ENCODE measurements around the gene CNOT8. TPM values are rescaled to one million over a fixed set of nuclear protein-coding genes. Genes with fewer than 3 reads are reported as not detected.

Gene CNOT8
- total RNA-seq, 1 experiment from 2014 or later = 72.3 TPM

- no peaks in the 10 kb centered on the region for H3K9me3 ChIP-seq (ENCODE audit: insufficient read depth, low read depth)
- DNase-seq = no peak
- ChIA-PET CTCF (no interaction called here), POLR2A (ENCODE audit: unreplicated experiment) (no interaction called here)
- BruUV-seq (replicated peaks) = no TSS peak
- H3K9me2 ChIP-seq (ENCODE audit: insufficient read depth) = no peaks in the 10 kb centered on the region
- H2AFZ ChIP-seq = no peak overlapping the region
- peaks cover 18% of the 10 kb centered on the region for H3K4me1 ChIP-seq (replicated peaks; ENCODE audit: insufficient read depth)
- no peaks in the 10 kb centered on the region for H3K27me3 ChIP-seq (ENCODE audit: insufficient read depth, low read depth)
- peaks cover 14% of the 10 kb centered on the region for H3F3A ChIP-seq (ENCODE audit: insufficient read depth, low read depth)
- peaks cover 42% of the 10 kb centered on the region for H3K36me3 ChIP-seq (ENCODE audit: low read depth)
- H3K79me2 ChIP-seq (ENCODE audit: low read depth) = peaks cover 56% of the 10 kb centered on the region
- no peak overlapping the region for H3K4me2 ChIP-seq
- intact Hi-C loops (cut with micrococcal nuclease; ENCODE audit: unreplicated experiment) = no loop called here
- no peak overlapping the region for H3K27ac ChIP-seq
- H4K20me1 ChIP-seq (ENCODE audit: insufficient read depth) = peaks cover 39% of the 10 kb centered on the region; the same call in 1 of the 2 replicates
- H3K4me3 ChIP-seq = no peak overlapping the region
- no peak for TF ChIP-seq EZH2 (IDR thresholded peaks at IDR 0.05; ENCODE audit: low read depth)
- TF ChIP-seq CTCF (conservative IDR thresholded peaks at IDR 0.05) = no peak
These were observed 4.3 kb downstream of the CNOT8 start for GRCh38 chr5:154862766-154863165.

- Histone ChIP-seq H3K9me2 (ENCODE audit: insufficient read depth) (no peaks in the 10 kb centered on the region), H4K20me1 (ENCODE audit: insufficient read depth) (peaks cover 39% of the 10 kb centered on the region; the same call in 1 of the 2 replicates), H3K4me1 (replicated peaks; ENCODE audit: insufficient read depth) (peaks cover 18% of the 10 kb centered on the region), H3K36me3 (ENCODE audit: low read depth) (peaks cover 42% of the 10 kb centered on the region), H3F3A (ENCODE audit: insufficient read depth, low read depth) (peaks cover 13% of the 10 kb centered on the region), H3K27ac (no peak overlapping the region), H3K79me2 (ENCODE audit: low read depth) (peaks cover 56% of the 10 kb centered on the region), H3K27me3 (ENCODE audit: insufficient read depth, low read depth) (no peaks in the 10 kb centered on the region), H3K9me3 (ENCODE audit: insufficient read depth, low read depth) (no peaks in the 10 kb centered on the region), H2AFZ (no peak overlapping the region), H3K4me2 (no peak overlapping the region), H3K4me3 (no peak overlapping the region)
- no peak for DNase-seq
- ChIA-PET POLR2A (ENCODE audit: unreplicated experiment) (no interaction called here), CTCF (no interaction called here)
- TF ChIP-seq CTCF (conservative IDR thresholded peaks at IDR 0.05) (no peak), EZH2 (IDR thresholded peaks at IDR 0.05; ENCODE audit: low read depth) (no peak)
- intact Hi-C loops (cut with micrococcal nuclease; ENCODE audit: unreplicated experiment) = no loop called here
- BruUV-seq (replicated peaks) = no TSS peak
These were observed 5.1 kb downstream of the CNOT8 start for GRCh38 chr5:154863291-154864080.

GRCh38 chr5:154865466-154866184 is 7.2 kb downstream of the CNOT8 start:
- CTCF ChIA-PET = no interaction called here
- H3F3A ChIP-seq (ENCODE audit: insufficient read depth, low read depth) = no peaks in the 10 kb centered on the region
- peaks cover 35% of the 10 kb centered on the region for H3K79me2 ChIP-seq (ENCODE audit: low read depth)
- H3K27me3 ChIP-seq (ENCODE audit: insufficient read depth, low read depth) = no peaks in the 10 kb centered on the region
- intact Hi-C loops (cut with micrococcal nuclease; ENCODE audit: unreplicated experiment) = no loop called here
- peaks cover 48% of the 10 kb centered on the region for H3K36me3 ChIP-seq (ENCODE audit: low read depth)
- H4K20me1 ChIP-seq (ENCODE audit: insufficient read depth) = peaks cover 35% of the 10 kb centered on the region; the same call in 1 of the 2 replicates
- no TSS peak for BruUV-seq (replicated peaks)
- H2AFZ ChIP-seq = no peak overlapping the region
- H3K4me2 ChIP-seq = no peak overlapping the region
- peaks cover 8% of the 10 kb centered on the region for H3K4me1 ChIP-seq (replicated peaks; ENCODE audit: insufficient read depth)
- no peaks in the 10 kb centered on the region for H3K9me3 ChIP-seq (ENCODE audit: insufficient read depth, low read depth)
- no peak overlapping the region for H3K4me3 ChIP-seq
- POLR2A ChIA-PET (ENCODE audit: unreplicated experiment) = no interaction called here
- no peaks in the 10 kb centered on the region for H3K9me2 ChIP-seq (ENCODE audit: insufficient read depth)
- DNase-seq = no peak
- no peak overlapping the region for H3K27ac ChIP-seq
- TF ChIP-seq EZH2 (IDR thresholded peaks at IDR 0.05; ENCODE audit: low read depth) (no peak), CTCF (conservative IDR thresholded peaks at IDR 0.05) (no peak)
